Right forelimb (tissue), 1 donor: ENCODE results near the gene PTX4.

ENCODE experiments used
- DNase-seq: peaks from one replicate; pipeline ENCODE4 v3.0.0-alpha.2; 2018

Gene PTX4

GRCh38 chr16:1488619-1489018 is at the start of gene PTX4:
PTX4 (minus strand) TSS chr16:1488944; CDS start chr16:1488909, 35 bp downstream.
- no peak for DNase-seq

GRCh38 chr16:1537763-1538289 is 49.1 kb upstream of the PTX4 start:
- no peak for DNase-seq

GRCh38 chr16:1537138-1537577 is 48.4 kb upstream of the PTX4 start:
- DNase-seq = no peak

- DNase-seq = no peak
These were observed 47.9 kb upstream of the PTX4 start for GRCh38 chr16:1536601-1537000.

GRCh38 chr16:1535391-1536291 is 46.9 kb upstream of the PTX4 start:
- no peak for DNase-seq

DNA sequence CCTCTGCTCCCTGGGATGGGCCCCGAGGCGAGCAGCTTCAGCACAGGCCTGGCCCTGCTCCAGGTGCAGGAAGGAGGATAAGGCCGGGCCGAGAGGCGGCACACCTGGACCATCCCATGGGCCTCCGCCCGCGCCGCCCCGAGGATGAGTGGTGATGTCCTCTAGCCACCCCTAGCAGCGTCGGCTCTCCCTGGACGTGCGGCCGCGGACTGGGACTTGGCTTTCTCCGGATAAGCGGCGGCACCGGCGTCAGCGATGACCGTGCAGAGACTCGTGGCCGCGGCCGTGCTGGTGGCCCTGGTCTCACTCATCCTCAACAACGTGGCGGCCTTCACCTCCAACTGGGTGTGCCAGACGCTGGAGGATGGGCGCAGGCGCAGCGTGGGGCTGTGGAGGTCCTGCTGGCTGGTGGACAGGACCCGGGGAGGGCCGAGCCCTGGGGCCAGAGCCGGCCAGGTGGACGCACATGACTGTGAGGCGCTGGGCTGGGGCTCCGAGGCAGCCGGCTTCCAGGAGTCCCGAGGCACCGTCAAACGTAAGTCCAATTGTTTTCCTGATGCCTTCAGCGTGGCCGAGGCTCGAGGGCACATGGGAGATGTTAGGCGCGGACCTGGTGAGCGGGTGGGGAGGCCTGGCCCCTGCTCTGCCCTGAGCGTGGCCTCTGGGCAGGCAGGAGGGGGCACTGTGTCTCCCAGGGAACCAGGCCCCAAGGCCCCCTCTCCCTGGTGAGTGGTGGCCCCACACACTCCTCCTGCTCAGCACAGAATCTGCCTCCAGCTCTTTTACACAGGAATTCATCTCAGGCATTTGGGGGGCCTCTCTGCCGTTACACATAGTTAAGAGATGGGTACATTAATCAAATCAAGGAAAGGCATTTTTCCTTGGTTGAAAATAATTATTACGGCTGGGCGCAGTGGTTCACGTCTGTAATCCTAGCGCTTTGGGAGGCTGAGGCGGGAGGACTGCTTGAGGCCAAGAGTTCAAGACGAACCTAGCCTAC is 45.6 kb upstream of the PTX4 start:
- DNase-seq = no peak

DNA sequence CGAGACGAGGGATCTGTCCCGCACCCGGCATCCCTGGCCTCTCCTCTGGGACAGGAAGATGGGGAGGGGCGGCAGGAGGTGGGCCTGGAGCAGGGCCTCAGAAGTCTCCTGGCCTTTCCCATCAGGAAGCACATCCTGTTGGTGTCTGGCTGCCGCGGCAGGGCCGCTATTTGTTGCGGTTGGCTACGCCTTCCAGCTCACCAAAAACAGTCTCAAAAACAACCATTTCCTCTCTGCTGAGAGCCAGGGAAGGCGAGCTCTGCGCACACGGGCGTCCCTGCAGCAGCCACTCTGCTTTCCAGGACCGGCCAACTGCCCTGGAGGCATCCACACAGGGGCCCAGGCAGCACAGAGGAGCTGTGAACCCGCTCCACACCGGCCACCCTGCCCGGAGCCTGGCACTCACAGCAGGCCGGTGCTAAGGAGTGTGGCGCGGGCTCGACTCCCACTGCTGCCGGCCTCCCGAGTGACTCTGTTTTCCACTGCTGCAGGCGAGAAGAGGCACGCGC is 44.8 kb upstream of the PTX4 start, which contains the start of gene TMEM204:
Gene TMEM204 (plus strand): TSS at position 224 of the 509 bp plus-strand sequence. CDS start 610 bp downstream, outside the sequence.
- peak; percentile 81 for DNase-seq

- no peak for DNase-seq
These were observed 44.0 kb upstream of the PTX4 start for GRCh38 chr16:1532771-1533170.

DNA sequence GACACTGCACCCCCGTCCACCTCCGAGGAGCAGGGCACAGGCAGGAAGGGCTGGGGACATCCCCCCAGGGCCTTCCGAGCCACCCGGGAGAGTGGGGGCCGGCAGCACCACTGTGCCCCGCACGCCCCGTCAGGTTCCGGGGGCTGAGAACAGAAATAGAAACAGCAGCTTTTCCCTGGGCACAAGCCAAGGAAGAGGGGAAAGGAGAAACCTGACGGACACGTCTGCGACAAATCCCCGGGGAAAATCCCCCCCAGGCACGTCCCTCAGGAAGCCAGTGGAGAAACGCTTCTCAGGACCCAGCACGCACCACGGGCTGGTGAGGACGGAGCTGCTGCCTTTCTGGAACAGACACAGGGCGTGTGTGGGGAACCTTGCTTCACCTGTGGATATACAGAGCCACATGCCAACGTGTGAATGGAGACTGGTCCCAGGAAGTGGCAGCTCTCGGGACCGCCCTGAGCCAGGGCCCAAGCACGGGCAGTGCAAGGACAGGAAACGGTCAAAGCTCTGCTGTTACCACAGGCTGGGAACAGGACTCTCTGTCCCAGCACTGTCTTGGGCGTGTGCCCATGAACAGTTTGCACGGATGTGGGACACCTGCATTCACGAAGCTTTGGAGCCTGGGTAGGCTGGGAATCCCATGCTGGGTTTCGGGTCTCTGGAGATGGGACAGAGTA is 43.5 kb upstream of the PTX4 start:
- DNase-seq = no peak

GRCh38 chr16:1531638-1531910 is 42.8 kb upstream of the PTX4 start:
- DNase-seq = no peak

DNA sequence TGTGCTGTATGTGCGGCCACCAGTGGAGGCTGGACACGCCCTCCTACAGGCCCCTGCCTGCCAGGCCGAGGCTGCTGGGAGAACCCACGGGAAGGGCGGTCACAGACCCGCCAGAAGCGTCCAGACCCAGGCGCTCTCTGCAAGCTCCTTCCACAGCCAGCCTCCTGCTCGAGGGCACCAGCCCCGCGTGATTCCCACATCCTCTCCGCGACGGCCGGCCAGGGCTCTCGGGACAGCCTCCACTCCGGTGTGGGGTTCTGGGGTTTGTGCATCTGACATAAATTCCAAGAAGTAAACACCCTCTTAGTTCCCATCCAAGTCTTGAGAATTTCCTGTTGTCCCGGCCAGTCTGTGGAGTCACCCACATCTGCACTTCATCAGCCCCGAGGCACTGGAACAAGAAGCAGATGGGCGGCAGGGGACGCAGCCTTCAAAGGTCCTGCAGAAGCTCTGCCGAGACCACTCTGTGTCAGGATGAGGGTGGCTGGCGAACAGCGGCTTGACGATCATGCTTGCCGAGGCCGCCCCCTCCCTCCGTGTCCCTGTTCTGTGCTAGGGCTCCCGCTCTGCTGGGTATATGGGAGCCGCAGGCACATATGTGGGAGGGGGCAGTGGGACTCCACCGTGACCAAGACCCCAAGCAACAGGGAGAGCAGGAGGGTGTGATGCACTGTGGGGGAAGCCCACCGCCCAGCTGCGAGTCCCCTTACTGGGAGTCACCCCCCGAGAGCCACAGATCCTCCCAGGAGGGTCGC is 42.3 kb upstream of the PTX4 start:
- peak; percentile 77 for DNase-seq

GRCh38 chr16:1530349-1530882 is 41.7 kb upstream of the PTX4 start:
- DNase-seq = no peak

DNA sequence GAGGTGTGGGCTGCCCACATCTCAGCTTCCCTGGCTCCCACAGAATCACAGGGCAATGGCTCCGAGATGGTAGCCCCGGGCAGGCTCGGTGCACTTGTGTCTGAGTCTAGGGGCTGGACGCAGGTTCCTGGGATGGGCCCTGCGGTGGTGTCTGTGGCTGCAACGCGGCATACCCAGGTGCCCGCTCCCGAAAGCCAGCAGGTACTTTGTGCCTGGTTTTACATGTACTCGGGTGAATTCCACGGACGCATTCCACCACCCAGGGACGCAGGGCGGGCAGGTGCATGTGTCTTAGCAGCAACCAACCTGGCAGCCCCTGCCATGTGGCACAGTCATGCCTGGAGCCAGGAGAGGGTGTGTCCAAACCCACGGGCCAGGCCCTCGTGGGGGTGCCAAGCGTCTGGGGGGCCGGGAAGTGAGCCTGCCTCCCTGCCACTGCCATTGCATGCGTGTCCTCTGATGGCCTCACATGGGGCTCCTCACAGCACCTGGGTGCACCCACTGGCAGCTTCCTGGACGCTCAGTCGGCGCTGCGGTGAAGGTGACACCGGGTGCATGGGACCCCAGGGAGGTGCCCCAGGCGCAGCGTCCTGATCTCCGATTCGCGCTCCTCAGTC is 40.3 kb upstream of the PTX4 start:
- no peak for DNase-seq

GRCh38 chr16:1527836-1528811 is 39.4 kb upstream of the PTX4 start:
- DNase-seq = peak; percentile 63

- DNase-seq = no peak
These were observed 38.1 kb upstream of the PTX4 start for GRCh38 chr16:1526608-1527555.

GRCh38 chr16:1525871-1526607 is 37.3 kb upstream of the PTX4 start:
- DNase-seq = no peak

DNA sequence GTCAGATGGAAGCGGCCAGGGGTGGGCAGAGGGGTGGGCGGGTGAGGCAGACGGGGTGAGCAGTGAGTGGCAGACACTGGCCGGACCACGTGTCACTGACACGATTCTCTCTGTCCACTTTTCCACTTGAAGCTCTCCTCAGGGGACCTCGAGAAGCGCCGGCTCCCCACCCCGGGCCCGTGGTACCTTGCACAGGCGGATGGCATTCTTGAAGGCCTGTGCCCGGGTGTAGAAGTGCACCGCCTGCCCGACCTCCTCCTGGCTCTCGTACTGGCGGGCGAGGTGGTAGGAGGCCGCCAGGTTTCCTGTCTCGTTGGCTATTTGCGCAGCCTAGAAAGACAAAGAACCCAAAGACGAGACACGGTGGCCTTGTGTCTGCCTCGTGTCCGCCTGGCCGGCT is 35.6 kb upstream of the PTX4 start:
- DNase-seq = no peak
